ENCODE results near the gene QRFP.

- TF ChIP-seq CTCF (IDR thresholded peaks at IDR 0.05) (no peak), POLR2A (IDR thresholded peaks at IDR 0.05) (no peak)
These were observed 16.5 kb upstream of the QRFP start for GRCh38 chr9:130912932-130913598.
